DMS114 treated with DMSO at 0.1 percent for 48 hours (cell line): ENCODE data around the gene FADS6.

ENCODE experiments used
- DNase-seq: peaks from one replicate; lab custom pipeline; 2025; ENCODE audit not compliant: unreplicated experiment; lab: John Stamatoyannopoulos, UW

The FADS6 gene

GRCh38 chr17:74892013-74892841 lies 1.2 kb downstream of the FADS6 start:
- DNase-seq = no peak

GRCh38 chr17:74890554-74890953 lies 2.9 kb downstream of the FADS6 start:
- DNase-seq = no peak

- DNase-seq = no peak
Observed at GRCh38 chr17:74888469-74888868, 5.0 kb downstream of the FADS6 start.

GRCh38 chr17:74883241-74883745 lies 10.1 kb downstream of the FADS6 start:
- no peak for DNase-seq

- no peak for DNase-seq
Observed at GRCh38 chr17:74882517-74883240, 10.8 kb downstream of the FADS6 start.

- DNase-seq = no peak
Observed at GRCh38 chr17:74881073-74881472, 12.4 kb downstream of the FADS6 start.

GRCh38 chr17:74879308-74879707 lies 14.1 kb downstream of the FADS6 start:
- no peak for DNase-seq

- DNase-seq = no peak
Observed at GRCh38 chr17:74878658-74879057, 14.8 kb downstream of the FADS6 start.

GRCh38 chr17:74877592-74878548 lies 15.6 kb downstream of the FADS6 start:
- no peak for DNase-seq

GRCh38 chr17:74875977-74876593 lies 17.3 kb downstream of the FADS6 start:
- DNase-seq = no peak

- no peak for DNase-seq
Observed at GRCh38 chr17:74875155-74875976, 18.1 kb downstream of the FADS6 start.

- no peak for DNase-seq
Observed at GRCh38 chr17:74874615-74875037, 18.8 kb downstream of the FADS6 start.

GRCh38 chr17:74873874-74874614 lies 19.4 kb downstream of the FADS6 start:
- peak; percentile 21 for DNase-seq

- peak; percentile 97 for DNase-seq
Observed at GRCh38 chr17:74873037-74873873, 20.2 kb downstream of the FADS6 start.

GRCh38 chr17:74872313-74873036 lies 21.0 kb downstream of the FADS6 start, which contains the start of gene FDXR:
FDXR (minus strand) TSS chr17:74872994; CDS start chr17:74872944, 50 bp downstream.
- no peak for DNase-seq

- no peak for DNase-seq
Observed at GRCh38 chr17:74871356-74872076, 21.9 kb downstream of the FADS6 start.

- DNase-seq = no peak
Observed at GRCh38 chr17:74870512-74870911, 22.9 kb downstream of the FADS6 start.
